ENCODE data around the gene SLC51B.
"Not testable (repeated sequence)": the region's sequence is repeated elsewhere in the genome, so short reads cannot be mapped to it uniquely, and the experiment has no call there.

Gene SLC51B

GRCh38 chr15:65067317-65067644, 22.1 kb downstream of the SLC51B start:
- peak overlapping the region; percentile 27 for H3K4me3 Mint-ChIP-seq
- peaks cover 44% of the 10 kb centered on the region for H3K27me3 Mint-ChIP-seq
- no peaks in the 10 kb centered on the region for H3K36me3 Mint-ChIP-seq
- H3K27ac Mint-ChIP-seq = no peak overlapping the region
- ATAC-seq = no peak
- H3K4me1 Mint-ChIP-seq = peaks cover 7% of the 10 kb centered on the region
- no peaks in the 10 kb centered on the region for H3K9me3 Mint-ChIP-seq

DNA sequence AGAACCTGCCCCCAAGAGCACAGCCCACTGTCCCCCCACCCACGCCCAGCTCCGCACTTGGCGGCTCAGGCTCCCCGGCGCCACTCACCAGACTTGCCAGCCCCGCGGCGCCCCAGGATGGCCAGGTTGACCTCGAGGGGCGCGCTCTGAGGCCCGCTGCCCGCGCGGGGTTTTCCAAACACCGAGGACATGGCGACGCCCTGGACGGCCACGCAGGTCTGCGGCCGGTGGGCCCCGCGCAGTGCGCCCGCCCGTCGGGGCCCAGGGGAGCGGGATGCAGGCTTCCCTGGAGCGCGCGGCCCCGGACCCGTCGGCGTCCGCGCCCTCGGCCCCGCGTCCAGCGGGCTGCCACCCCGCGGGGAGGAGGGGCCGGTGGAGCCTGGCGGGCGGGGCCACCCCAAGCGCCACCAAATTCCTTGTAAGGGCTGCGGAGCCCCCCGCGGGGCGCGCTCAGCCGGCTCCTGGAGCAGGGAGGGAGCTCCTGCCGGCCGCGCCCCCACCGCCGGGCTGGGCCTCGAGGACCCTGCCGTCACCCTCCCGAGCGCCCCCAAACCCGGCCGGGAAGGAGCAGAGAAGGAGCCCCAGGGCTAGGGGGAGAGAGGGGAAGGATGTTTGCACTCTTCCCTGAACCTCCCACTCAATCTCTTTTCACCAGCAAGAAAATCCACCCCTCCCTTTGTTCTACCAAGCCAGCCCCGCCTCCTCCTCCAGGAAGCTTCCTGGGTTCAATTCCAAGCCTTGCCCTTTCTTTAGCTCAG, 22.6 kb downstream of the SLC51B start, which contains the start of gene RASL12:
Gene RASL12, minus strand, starts transcription at position 347 of the 758 bp plus-strand sequence. Its CDS starts 156 bp downstream, at position 191.
- H3K36me3 Mint-ChIP-seq = no peaks in the 10 kb centered on the region
- peak; percentile 53 for ATAC-seq
- peak within 1 kb of the TSS; percentile 27 for H3K4me3 Mint-ChIP-seq
- peaks cover 7% of the 10 kb centered on the region for H3K4me1 Mint-ChIP-seq
- peaks cover 44% of the 10 kb centered on the region for H3K27me3 Mint-ChIP-seq
- no peaks in the 10 kb centered on the region for H3K9me3 Mint-ChIP-seq
- H3K27ac Mint-ChIP-seq = no peak within 1 kb of the TSS

DNA sequence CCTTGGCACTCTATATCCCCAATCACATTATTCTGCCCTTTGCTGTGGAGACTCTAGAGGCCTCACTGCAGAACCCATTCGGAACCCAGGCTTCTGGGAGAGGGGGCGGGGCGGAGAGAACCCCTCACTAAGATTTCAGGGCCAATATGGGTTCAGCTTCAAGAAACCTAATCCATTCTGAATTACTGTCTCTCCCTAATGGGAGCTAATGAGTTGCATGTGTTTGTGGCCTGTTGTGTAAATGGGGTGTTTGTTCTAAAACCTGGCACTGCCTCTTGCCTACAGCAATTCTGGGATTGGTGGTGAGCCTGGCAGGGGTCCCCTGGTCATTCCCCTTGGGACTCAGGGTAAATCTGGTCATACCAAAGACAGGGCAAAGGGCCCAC, 23.2 kb downstream of the SLC51B start:
- Mint-ChIP-seq H3K9me3 (no peaks in the 10 kb centered on the region), H3K27me3 (peaks cover 39% of the 10 kb centered on the region), H3K4me1 (peaks cover 7% of the 10 kb centered on the region), H3K27ac (no peak overlapping the region), H3K4me3 (no peak overlapping the region), H3K36me3 (no peaks in the 10 kb centered on the region)
- ATAC-seq = no peak

GRCh38 chr15:65069179-65069578, 24.0 kb downstream of the SLC51B start:
- H3K27ac Mint-ChIP-seq = no peak overlapping the region
- no peaks in the 10 kb centered on the region for H3K9me3 Mint-ChIP-seq
- ATAC-seq = no peak
- no peaks in the 10 kb centered on the region for H3K36me3 Mint-ChIP-seq
- H3K4me3 Mint-ChIP-seq = no peak overlapping the region
- peaks cover 7% of the 10 kb centered on the region for H3K4me1 Mint-ChIP-seq
- peaks cover 36% of the 10 kb centered on the region for H3K27me3 Mint-ChIP-seq

DNA sequence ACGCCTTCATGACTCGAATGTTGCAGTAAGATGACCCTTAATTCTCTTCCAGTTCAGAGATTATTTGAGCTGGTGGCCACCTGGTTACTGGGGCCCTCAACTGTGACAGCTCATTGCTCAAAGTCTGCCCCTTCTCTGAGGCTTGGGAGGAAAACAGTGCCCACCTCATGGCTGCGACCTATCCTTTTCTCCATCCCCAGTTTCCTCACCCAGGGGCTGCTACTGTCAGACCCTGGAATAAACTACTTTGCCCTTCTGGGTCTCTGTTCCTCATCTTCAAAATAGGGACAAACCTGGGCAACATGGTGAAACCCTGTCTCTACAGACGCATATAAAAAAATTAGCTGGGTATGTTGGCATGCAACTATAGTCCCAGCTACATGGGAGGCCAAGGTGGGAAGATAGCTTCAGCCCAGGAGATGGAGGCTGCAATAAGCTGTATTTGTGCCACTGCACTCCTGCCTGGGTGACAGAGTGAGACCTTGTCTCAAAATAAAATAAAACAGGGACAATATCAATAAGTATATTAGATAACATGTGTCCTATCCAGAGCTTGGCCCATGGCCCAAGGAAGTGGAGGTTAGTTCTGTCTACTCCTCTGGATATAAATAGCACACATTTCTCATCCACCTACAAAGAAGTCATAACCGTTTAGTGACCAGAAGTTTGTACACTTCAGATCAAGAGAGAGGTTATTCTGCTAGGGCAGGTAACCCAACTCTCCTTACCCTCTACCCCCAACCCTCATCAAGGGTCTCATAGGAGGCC, 24.8 kb downstream of the SLC51B start:
- H3K27ac Mint-ChIP-seq = no peak overlapping the region
- peaks cover 37% of the 10 kb centered on the region for H3K27me3 Mint-ChIP-seq
- peaks cover 7% of the 10 kb centered on the region for H3K4me1 Mint-ChIP-seq
- H3K9me3 Mint-ChIP-seq = no peaks in the 10 kb centered on the region
- no peak overlapping the region for H3K4me3 Mint-ChIP-seq
- ATAC-seq = no peak
- H3K36me3 Mint-ChIP-seq = no peaks in the 10 kb centered on the region

DNA sequence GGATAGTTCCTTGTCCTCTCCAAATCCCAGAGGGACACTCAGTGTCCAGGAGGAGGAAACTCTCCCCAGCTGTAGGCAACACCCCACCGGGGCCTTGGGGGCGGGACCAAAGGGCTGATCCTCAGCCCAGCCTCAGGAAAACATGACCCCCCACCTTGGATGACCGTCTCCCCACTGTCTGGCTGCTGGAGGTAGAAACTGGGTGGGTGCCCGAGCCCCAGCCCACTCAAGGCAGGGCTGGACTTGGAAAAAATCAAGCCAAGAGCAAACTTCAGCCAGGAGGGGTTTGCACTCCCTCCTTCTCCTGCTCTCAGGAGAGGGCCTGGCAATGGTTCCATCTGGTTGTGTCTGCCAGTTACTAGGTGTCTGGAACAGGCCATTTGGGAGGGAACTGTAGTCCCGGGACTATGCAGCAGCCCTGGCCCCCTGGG, 26.2 kb downstream of the SLC51B start:
- peaks cover 7% of the 10 kb centered on the region for H3K4me1 Mint-ChIP-seq
- no peaks in the 10 kb centered on the region for H3K36me3 Mint-ChIP-seq
- H3K27me3 Mint-ChIP-seq = peaks cover 38% of the 10 kb centered on the region
- no peak overlapping the region for H3K4me3 Mint-ChIP-seq
- no peak overlapping the region for H3K27ac Mint-ChIP-seq
- ATAC-seq = peak; percentile 19
- H3K9me3 Mint-ChIP-seq = no peaks in the 10 kb centered on the region

DNA sequence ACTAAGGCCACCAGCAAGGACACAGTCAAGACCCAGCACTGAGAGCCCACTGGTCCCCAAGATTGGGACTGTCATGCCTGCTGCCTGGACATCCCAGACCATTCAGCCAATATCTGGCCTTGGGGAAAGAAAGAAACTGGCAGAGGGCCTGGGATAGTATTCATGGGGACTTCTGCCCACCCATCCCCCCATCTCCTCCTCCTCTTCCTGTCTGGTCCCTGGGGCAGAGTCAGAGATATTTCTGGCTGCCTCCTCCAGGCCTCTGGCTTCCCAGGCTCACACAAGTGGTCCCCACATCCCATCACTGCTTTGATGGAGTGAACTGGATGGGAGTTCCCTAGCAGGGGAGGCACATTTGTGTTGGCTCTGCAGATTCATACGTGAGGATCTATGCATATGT, 26.8 kb downstream of the SLC51B start:
- H3K27ac Mint-ChIP-seq = no peak overlapping the region
- H3K27me3 Mint-ChIP-seq = peaks cover 37% of the 10 kb centered on the region
- H3K36me3 Mint-ChIP-seq = no peaks in the 10 kb centered on the region

DNA sequence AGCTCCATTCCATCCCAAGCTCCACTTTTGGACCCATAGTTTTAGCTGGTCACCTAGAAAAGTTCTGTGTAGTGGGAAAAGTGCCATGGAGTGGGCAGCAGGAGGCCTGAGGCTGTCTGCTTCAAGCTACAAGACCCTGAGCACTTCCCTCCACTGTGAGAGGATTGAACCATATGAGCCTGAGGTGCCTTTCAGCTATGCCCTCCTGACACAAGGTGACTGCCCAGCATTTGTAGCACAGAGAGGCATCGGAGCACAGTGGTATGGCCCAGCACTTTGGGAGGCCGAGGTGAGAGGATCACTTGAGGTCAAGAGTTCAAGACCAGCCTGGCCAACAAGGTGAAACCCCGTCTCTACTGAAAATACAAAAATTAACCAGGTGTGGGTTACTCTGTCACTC, 27.4 kb downstream of the SLC51B start:
- no peak for ATAC-seq

More for the DNA sequence above, 26.8 kb downstream of the SLC51B start:
- no peaks in the 10 kb centered on the region for H3K9me3 Mint-ChIP-seq
- no peak overlapping the region for H3K4me3 Mint-ChIP-seq
- H3K4me1 Mint-ChIP-seq = peaks cover 5% of the 10 kb centered on the region
- ATAC-seq = no peak

GRCh38 chr15:65074946-65075345, 29.8 kb downstream of the SLC51B start:
- not testable (repeated sequence) for H3K27ac Mint-ChIP-seq, H3K36me3 Mint-ChIP-seq, H3K4me3 Mint-ChIP-seq, H3K4me1 Mint-ChIP-seq, ATAC-seq, H3K9me3 Mint-ChIP-seq
- H3K27me3 Mint-ChIP-seq = peaks cover 43% of the 10 kb centered on the region

More for the DNA sequence above, 27.4 kb downstream of the SLC51B start:
- no peaks in the 10 kb centered on the region for H3K36me3 Mint-ChIP-seq
- no peaks in the 10 kb centered on the region for H3K9me3 Mint-ChIP-seq
- peaks cover under 1% of the 10 kb centered on the region for H3K4me1 Mint-ChIP-seq
- no peak overlapping the region for H3K27ac Mint-ChIP-seq
- peaks cover 34% of the 10 kb centered on the region for H3K27me3 Mint-ChIP-seq
- H3K4me3 Mint-ChIP-seq = no peak overlapping the region

DNA sequence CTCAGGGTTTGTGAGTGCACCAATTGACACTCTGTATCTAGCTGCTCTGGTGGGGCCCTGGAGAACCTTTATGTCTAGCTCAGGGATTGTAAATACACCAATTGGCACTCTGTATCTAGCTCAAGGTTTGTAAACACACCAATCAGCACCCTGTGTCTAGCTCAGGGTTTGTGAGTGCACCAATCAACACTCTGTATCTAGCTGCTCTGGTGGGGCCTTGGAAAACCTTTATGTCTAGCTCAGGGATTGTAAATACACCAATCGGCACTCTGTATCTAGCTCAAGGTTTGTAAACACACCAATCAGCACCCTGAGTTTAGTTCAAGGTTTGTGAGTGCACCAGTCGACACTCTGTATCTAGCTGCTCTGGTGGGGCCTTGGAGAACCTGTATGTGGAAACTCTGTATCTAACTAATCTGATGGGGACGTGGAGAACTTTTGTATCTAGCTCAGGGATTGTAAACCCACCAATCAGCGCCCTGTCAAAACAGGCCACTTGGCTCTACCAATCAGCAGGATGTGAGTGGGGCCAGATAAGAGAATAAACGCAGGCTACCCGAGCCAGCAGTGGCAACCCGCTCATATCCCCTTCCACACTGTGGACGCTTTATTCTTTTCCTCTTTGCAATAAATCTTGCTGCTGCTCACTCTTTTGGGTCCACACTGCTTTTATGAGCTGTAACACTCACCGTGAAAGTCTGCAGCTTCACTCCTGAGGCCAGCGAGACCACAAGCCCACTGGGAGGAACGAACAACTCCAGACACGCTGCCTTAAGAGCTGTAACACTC, 30.6 kb downstream of the SLC51B start:
- not testable (repeated sequence) for ATAC-seq, H3K9me3 Mint-ChIP-seq, H3K36me3 Mint-ChIP-seq, H3K4me3 Mint-ChIP-seq, H3K27ac Mint-ChIP-seq, H3K4me1 Mint-ChIP-seq
- peaks cover 43% of the 10 kb centered on the region for H3K27me3 Mint-ChIP-seq

GRCh38 chr15:65076486-65077290, 31.5 kb downstream of the SLC51B start, which contains the start of gene KBTBD13:
Gene KBTBD13, plus strand, starts transcription at chr15:65076746. Its CDS starts 70 bp downstream, at chr15:65076816.
- ATAC-seq = no peak
- Mint-ChIP-seq H3K4me3 (no peak within 1 kb of the TSS), H3K4me1 (peaks cover 10% of the 10 kb centered on the region), H3K36me3 (no peaks in the 10 kb centered on the region), H3K27ac (no peak within 1 kb of the TSS), H3K9me3 (no peaks in the 10 kb centered on the region), H3K27me3 (peaks cover 48% of the 10 kb centered on the region)

DNA sequence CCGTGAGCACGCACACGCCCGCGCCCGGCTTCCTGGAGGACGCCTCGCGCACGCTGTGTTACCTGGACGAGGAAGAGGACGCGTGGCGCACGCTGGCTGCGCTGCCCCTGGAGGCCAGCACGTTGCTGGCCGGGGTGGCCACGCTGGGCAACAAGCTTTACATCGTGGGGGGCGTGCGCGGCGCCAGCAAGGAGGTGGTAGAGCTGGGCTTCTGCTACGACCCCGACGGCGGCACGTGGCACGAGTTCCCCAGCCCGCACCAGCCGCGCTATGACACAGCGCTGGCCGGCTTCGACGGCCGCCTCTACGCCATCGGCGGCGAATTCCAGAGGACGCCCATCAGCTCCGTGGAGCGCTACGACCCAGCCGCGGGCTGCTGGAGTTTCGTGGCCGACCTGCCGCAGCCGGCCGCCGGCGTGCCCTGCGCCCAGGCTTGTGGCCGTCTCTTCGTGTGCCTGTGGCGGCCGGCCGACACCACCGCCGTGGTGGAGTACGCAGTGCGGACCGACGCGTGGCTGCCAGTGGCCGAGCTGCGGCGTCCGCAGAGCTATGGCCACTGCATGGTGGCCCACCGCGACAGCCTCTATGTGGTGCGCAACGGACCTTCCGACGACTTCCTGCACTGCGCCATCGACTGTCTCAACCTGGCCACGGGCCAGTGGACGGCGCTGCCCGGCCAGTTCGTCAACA, 32.2 kb downstream of the SLC51B start:
- Mint-ChIP-seq H3K27ac (no peak overlapping the region), H3K4me3 (no peak overlapping the region), H3K9me3 (no peaks in the 10 kb centered on the region), H3K36me3 (no peaks in the 10 kb centered on the region), H3K27me3 (peaks cover 55% of the 10 kb centered on the region), H3K4me1 (peaks cover 10% of the 10 kb centered on the region)
- ATAC-seq = no peak

DNA sequence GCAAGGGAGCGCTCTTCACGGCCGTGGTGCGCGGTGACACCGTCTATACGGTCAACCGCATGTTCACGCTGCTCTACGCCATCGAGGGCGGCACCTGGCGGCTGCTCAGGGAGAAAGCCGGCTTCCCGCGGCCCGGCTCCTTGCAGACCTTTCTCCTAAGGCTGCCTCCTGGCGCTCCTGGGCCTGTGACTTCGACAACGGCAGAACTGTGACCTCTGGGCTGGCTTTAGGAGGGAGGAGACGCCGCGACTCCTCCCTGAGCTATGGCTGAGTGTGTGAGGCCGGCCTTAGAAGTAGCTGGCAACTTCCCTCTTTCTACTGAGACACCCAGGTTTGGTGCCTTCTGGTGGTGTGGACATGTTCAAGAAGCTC, 32.8 kb downstream of the SLC51B start:
- no peak overlapping the region for H3K4me3 Mint-ChIP-seq
- H3K27me3 Mint-ChIP-seq = peaks cover 61% of the 10 kb centered on the region
- no peaks in the 10 kb centered on the region for H3K36me3 Mint-ChIP-seq
- peak; percentile 62 for ATAC-seq
- no peaks in the 10 kb centered on the region for H3K9me3 Mint-ChIP-seq
- peaks cover 10% of the 10 kb centered on the region for H3K4me1 Mint-ChIP-seq
- H3K27ac Mint-ChIP-seq = no peak overlapping the region

DNA sequence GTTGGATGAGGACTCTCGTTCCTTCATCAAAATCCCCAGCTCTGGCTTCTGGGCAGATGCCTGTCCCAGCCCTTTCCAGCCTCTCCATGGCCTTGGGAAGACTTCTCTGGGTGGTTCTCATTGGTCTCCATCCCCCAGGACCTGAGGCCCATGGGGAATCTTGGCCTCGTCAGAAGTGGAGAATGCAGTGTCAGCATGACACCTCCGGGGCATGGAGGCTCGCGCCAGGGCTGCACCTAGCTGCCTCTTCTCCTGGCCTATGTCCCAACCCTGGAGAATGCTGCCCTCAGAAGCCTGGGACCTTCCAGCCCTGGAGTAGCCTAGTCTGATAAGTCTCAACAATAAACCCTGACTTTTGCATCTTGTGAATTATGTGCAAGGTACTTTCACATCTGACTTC, 34.4 kb downstream of the SLC51B start:
- H3K4me1 Mint-ChIP-seq = peaks cover 10% of the 10 kb centered on the region
- no peak overlapping the region for H3K27ac Mint-ChIP-seq
- H3K36me3 Mint-ChIP-seq = no peaks in the 10 kb centered on the region
- no peak for ATAC-seq
- H3K27me3 Mint-ChIP-seq = peaks cover 77% of the 10 kb centered on the region
- no peak overlapping the region for H3K4me3 Mint-ChIP-seq
- H3K9me3 Mint-ChIP-seq = no peaks in the 10 kb centered on the region
